ENCODE data around the gene ZNFX1.

ZNFX1 gene

GRCh38 chr20:49260218-49260617, 17.6 kb downstream of the ZNFX1 start:
- peaks cover 5% of the 10 kb centered on the region for H3K9me3 ChIP-seq
- no peaks in the 10 kb centered on the region for H3K4me1 ChIP-seq (ENCODE audit: control insufficient read depth in 1 of 2, insufficient read depth in 1 of 2, low read depth in 1 of 2, low read length in 1 of 2)
- H3K4me3 ChIP-seq (ENCODE audit: low read depth in 1 of 2, low read length in 1 of 2), result no peak overlapping the region
- H3K27me3 ChIP-seq, result no peaks in the 10 kb centered on the region
- peaks cover 100% of the 10 kb centered on the region for H3K36me3 ChIP-seq
- no peak overlapping the region for H3K27ac ChIP-seq
- TF ChIP-seq CTCF (IDR thresholded peaks at IDR 0.05), result no peak

GRCh38 chr20:49259799-49260198, 18.1 kb downstream of the ZNFX1 start:
- Histone ChIP-seq H3K27me3 (no peaks in the 10 kb centered on the region), H3K9me3 (peaks cover 5% of the 10 kb centered on the region), H3K36me3 (peaks cover 100% of the 10 kb centered on the region), H3K4me1 (ENCODE audit: control insufficient read depth in 1 of 2, insufficient read depth in 1 of 2, low read depth in 1 of 2, low read length in 1 of 2) (no peaks in the 10 kb centered on the region), H3K4me3 (ENCODE audit: low read depth in 1 of 2, low read length in 1 of 2) (no peak overlapping the region), H3K27ac (no peak overlapping the region)
- TF ChIP-seq CTCF (IDR thresholded peaks at IDR 0.05), result no peak

GRCh38 chr20:49259284-49259683, 18.6 kb downstream of the ZNFX1 start:
- Histone ChIP-seq H3K36me3 (peaks cover 100% of the 10 kb centered on the region), H3K27ac (no peak overlapping the region), H3K27me3 (no peaks in the 10 kb centered on the region), H3K4me3 (ENCODE audit: low read depth in 1 of 2, low read length in 1 of 2) (no peak overlapping the region), H3K9me3 (peaks cover 5% of the 10 kb centered on the region), H3K4me1 (ENCODE audit: control insufficient read depth in 1 of 2, insufficient read depth in 1 of 2, low read depth in 1 of 2, low read length in 1 of 2) (no peaks in the 10 kb centered on the region)
- no peak for TF ChIP-seq CTCF (IDR thresholded peaks at IDR 0.05)

GRCh38 chr20:49256261-49256660, 21.6 kb downstream of the ZNFX1 start:
- no peak overlapping the region for H3K4me3 ChIP-seq (ENCODE audit: low read depth in 1 of 2, low read length in 1 of 2)
- peaks cover 5% of the 10 kb centered on the region for H3K9me3 ChIP-seq
- H3K27me3 ChIP-seq, result no peaks in the 10 kb centered on the region
- H3K36me3 ChIP-seq, result peaks cover 100% of the 10 kb centered on the region
- no peaks in the 10 kb centered on the region for H3K4me1 ChIP-seq (ENCODE audit: control insufficient read depth in 1 of 2, insufficient read depth in 1 of 2, low read depth in 1 of 2, low read length in 1 of 2)
- H3K27ac ChIP-seq, result no peak overlapping the region
- TF ChIP-seq CTCF (IDR thresholded peaks at IDR 0.05), result no peak

GRCh38 chr20:49252556-49253350, 25.1 kb downstream of the ZNFX1 start:
- Histone ChIP-seq H3K4me1 (ENCODE audit: control insufficient read depth in 1 of 2, insufficient read depth in 1 of 2, low read depth in 1 of 2, low read length in 1 of 2) (no peaks in the 10 kb centered on the region), H3K27me3 (no peaks in the 10 kb centered on the region)

More at GRCh38 chr20:49252556-49253350, 25.1 kb downstream of the ZNFX1 start:
- Histone ChIP-seq H3K27ac (no peak overlapping the region), H3K4me3 (ENCODE audit: low read depth in 1 of 2, low read length in 1 of 2) (no peak overlapping the region), H3K36me3 (peaks cover 100% of the 10 kb centered on the region), H3K9me3 (peaks cover 5% of the 10 kb centered on the region)
- no peak for TF ChIP-seq CTCF (IDR thresholded peaks at IDR 0.05)

Data from neutrophil (primary cell).